ENCODE measurements around the gene YES1.

DNA sequence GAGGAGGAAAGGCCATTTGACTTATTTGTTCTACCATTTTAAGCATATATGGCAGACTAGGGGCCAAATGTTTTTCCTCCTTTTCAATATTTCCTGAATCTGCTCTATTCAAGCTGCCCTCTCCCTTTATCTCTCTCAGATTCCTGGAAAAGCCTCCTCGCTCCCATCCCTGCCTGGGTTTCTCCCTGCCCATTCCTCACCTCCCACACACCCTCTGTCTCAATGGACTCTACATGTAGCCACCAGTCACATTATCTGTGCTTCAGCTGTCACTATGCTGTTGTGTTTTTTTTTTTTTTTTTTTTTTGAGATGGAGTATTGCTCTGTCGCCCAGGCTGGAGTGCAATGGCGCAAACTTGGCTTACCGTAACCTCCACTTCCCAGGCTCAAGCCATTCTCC, 131.7 kb downstream of the YES1 start:
- TF ChIP-seq, protein P1, sequence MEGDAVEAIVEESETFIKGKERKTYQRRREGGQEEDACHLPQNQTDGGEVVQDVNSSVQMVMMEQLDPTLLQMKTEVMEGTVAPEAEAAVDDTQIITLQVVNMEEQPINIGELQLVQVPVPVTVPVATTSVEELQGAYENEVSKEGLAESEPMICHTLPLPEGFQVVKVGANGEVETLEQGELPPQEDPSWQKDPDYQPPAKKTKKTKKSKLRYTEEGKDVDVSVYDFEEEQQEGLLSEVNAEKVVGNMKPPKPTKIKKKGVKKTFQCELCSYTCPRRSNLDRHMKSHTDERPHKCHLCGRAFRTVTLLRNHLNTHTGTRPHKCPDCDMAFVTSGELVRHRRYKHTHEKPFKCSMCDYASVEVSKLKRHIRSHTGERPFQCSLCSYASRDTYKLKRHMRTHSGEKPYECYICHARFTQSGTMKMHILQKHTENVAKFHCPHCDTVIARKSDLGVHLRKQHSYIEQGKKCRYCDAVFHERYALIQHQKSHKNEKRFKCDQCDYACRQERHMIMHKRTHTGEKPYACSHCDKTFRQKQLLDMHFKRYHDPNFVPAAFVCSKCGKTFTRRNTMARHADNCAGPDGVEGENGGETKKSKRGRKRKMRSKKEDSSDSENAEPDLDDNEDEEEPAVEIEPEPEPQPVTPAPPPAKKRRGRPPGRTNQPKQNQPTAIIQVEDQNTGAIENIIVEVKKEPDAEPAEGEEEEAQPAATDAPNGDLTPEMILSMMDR (IDR thresholded peaks at IDR 0.05 in 4 of 5, conservative IDR thresholded peaks at IDR 0.05 in 1 of 5), result no peak
- TF ChIP-seq POLR2A (IDR thresholded peaks at IDR 0.05), result no peak

Data from gastrocnemius medialis (tissue), 4 donors.